ENCODE results near the gene OSBPL3. TPM values are rescaled to one million over a fixed set of nuclear protein-coding genes. Genes with fewer than 3 reads are reported as not detected.

Gene OSBPL3
- total RNA-seq, 1 donor from 2014 or later = 17.2 TPM

GRCh38 chr7:24981171-24981951 is 1.4 kb upstream of the OSBPL3 start:
- peak in 1 of 2 donors; percentile 69 for DNase-seq (ENCODE audit: low read depth in 2 of 2)

- DNase-seq (ENCODE audit: low read depth in 2 of 2) = peak in 1 of 2 donors; percentile 50
These were observed 674 bp upstream of the OSBPL3 start for GRCh38 chr7:24980534-24981170.

DNA sequence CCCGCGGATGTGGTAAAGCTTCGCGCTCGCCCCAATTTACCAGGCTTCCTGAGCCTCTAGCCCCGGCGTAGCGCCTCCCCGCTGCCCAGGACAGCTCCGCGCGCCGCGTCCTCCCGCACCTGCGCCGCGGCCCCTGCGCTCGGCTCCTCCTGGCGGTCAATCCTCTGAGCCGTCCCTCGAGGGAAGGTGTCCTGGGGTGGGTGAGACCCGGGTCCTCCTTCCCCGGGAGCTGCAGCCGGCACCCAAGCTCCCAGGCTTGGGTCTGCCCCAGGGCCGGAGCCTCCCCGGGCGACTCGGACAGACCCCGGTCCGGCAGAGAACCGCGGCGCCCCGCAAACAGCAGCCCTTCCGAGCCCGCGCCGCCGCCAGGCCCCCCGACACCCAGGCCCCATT is 512 bp downstream of the OSBPL3 start:
- peak; percentile 41 to 82 for DNase-seq (ENCODE audit: low read depth in 2 of 2)

DNA sequence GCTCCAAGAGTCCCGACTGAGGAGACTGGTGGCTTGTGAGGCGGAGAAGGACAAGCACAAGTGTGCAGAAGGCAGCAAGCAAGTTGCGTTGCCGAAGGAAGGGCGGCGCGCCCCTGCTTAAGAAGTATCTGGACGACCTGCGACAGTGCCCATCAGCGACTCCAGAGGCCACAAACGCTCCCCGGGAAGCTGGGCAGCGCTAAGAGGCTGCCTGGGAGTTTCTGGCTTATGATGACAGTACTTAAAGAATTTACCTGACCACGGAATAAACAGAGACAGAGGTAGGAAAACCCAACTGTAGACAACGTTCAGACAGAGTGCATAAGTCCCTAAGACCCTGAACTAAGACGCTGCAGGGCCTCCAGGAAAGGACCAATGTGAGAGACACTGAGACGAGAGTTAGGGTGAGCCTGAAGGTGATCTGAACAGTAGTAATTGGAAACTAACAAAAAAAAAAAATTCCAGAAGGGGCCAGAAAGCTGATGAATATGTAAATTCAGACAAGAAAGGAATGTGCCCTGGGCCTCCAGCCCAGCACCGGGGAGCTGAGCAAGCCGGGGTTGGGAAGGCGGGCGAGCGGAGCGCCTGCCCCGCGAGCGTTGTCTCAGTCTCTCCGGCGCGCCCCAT is 1.0 kb downstream of the OSBPL3 start:
- peak in 1 of 2 donors; percentile 7 for DNase-seq (ENCODE audit: low read depth in 2 of 2)

- DNase-seq (ENCODE audit: low read depth in 2 of 2) = no peak
These were observed 4.2 kb downstream of the OSBPL3 start for GRCh38 chr7:24975644-24976260.

DNA sequence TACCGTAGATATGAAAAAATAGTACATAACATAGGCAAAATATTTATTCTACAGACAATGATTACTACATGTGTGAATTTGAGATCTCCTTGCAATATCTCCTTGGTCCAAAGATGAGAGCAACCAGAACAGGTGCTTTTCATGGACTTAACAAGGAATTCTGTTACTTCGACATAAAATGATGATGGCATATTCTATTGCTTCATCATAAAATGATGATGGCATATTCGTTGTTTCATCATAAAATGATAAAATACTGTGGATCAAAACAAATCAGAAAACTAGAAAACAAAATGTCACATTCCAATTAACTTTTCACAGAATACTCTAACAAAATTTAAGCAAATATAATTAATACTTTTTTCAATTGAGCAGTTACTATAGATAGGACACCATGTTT is 4.8 kb downstream of the OSBPL3 start:
- no peak for DNase-seq (ENCODE audit: low read depth in 2 of 2)

GRCh38 chr7:24974026-24974832 is 5.7 kb downstream of the OSBPL3 start:
- DNase-seq (ENCODE audit: low read depth in 2 of 2) = no peak

- peak in 1 of 2 donors; percentile 9 for DNase-seq (ENCODE audit: low read depth in 2 of 2)
These were observed 7.0 kb downstream of the OSBPL3 start for GRCh38 chr7:24972991-24973390.

DNA sequence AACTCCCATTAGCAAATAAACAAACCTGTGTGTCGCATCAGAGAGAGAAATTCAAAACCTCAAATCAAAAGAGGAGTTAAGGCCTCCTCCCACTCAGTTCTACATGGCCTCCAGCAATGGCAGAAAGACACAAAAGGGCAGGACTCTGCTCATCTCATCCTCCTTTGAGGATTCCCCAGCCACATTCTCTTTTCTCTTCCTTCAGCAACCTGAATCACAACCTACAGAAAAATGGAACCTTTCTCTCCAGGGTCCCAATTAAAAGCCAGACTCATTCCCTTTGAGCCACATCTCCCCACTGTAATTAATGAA is 7.9 kb downstream of the OSBPL3 start:
- DNase-seq (ENCODE audit: low read depth in 2 of 2) = no peak

DNA sequence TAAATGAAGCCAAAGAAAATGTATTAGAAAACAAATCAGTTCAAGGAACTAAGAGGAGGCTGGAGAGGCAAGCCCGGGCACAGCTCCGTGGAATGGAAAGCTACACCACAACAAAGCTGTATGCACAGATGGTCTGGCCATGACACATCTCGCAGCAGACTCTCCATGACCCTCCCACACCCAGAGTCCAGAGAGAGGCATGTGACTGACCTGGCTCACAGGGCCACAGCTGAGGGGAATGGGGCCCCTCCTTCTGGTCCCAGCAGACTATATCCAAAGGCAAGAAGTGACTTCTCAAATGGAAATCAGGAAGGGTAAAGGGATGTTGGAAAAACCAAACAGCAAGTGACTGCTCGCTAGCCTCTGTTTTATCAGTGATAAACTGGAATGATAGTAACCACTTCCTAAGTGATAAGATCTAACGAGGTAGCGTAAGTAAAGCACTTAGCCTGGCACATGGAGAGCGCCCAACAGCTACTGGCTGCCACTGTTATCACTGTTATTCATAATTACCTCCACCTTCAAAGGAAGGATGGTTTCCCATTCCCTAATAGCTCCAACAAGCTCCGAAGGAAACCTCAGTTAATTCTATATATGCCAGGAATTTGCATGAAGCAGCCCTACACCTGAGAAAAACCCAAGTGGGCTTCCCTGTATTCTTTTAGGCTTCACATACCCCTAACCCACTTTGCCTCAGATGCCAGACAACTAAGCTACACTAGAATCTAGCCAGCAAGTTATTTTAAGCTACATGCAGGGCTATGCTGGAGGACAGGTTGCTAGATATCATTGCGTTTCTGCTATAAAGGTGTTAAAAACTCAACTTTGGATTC is 8.4 kb downstream of the OSBPL3 start:
- peak in 1 of 2 donors; percentile 84 for DNase-seq (ENCODE audit: low read depth in 2 of 2)

DNA sequence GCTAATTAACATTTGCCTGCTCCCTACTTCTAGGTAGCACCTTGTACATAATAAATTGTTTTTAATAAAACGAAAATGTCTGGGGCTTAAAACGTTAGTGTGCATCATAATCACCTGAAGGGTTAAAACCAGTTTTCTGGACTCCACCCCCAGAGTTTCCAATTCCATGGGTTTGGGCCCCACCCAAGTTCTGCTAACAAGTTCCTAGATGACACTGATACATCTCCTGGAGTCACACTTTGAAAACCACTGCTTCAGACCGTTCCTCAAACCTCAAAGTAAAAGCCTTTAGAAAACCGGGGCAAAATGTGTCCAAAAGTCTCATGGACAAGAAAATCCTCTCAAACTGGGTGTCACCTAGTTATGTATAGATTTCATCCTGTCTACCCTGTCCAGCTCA is 9.3 kb downstream of the OSBPL3 start:
- DNase-seq (ENCODE audit: low read depth in 2 of 2) = no peak

- no peak for DNase-seq (ENCODE audit: low read depth in 2 of 2)
These were observed 11.8 kb downstream of the OSBPL3 start for GRCh38 chr7:24968165-24968564.

- no peak for DNase-seq (ENCODE audit: low read depth in 2 of 2)
These were observed 12.3 kb downstream of the OSBPL3 start for GRCh38 chr7:24967696-24968095.

DNA sequence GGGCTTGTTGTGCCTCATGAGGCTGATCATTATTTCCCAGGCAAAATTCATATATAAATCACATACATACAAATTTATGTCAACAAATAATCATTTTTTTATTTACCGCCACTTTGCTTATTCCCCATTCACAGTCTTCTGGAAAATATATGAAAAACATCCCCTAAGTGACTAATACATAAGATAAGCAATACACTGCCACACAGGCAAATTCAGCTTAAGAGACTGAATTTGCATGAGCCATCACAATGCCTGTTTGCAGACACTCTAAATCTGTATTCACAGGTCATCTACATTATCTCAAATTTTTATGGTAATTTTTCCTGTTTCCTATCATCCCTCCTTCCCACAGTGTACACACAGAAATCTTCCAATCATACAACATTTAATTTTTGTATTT is 13.2 kb downstream of the OSBPL3 start:
- no peak for DNase-seq (ENCODE audit: low read depth in 2 of 2)

GRCh38 chr7:24965831-24966708 is 13.9 kb downstream of the OSBPL3 start:
- DNase-seq (ENCODE audit: low read depth in 2 of 2) = peak in 1 of 2 donors; percentile 48

DNA sequence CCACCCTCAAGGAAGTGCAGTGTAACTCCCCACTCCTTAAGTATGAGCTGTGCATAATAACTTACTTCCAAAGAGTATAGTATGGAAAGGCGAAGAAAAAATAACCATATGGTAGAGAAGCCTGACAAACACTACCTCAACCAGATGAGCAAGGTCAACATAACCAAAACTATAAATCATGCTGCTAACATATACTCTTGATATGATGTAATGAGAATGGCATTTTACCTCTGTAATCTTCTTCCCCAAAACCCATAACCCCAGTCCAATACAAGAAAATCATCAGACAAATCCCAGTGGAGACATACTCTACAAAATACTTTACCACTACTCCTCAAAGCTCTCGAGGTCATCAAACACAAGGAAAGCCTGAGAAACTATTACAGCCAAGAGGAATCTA is 15.8 kb downstream of the OSBPL3 start:
- no peak for DNase-seq (ENCODE audit: low read depth in 2 of 2)

DNA sequence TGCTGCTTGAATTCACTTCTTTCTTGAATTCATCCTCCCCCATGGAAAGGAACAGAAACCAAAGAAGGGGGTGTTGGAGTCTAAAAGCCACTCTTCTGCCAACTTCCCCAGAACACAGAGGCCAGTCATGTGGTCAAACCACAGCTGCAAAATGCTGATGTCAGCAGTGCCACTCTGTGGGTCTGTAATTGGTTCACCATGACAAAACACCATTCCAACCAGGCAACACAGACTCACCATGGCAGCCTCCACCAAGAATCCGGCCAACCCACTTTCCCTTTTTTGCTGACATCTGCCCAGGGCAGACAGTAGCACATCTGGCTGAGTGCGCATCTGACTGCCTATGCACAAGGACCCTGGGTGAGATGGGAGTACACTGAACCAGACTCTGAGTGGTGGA is 16.8 kb downstream of the OSBPL3 start:
- no peak for DNase-seq (ENCODE audit: low read depth in 2 of 2)

GRCh38 chr7:24962418-24962962 is 17.5 kb downstream of the OSBPL3 start:
- no peak for DNase-seq (ENCODE audit: low read depth in 2 of 2)

- DNase-seq (ENCODE audit: low read depth in 2 of 2) = no peak
These were observed 20.1 kb downstream of the OSBPL3 start for GRCh38 chr7:24959735-24960485.
